ENCODE measurements around the gene TEFM. TPM values are rescaled to one million over a fixed set of nuclear protein-coding genes. Genes with fewer than 3 reads are reported as not detected.

TEFM gene
- total RNA-seq, 2 experiments from 2014 or later = 14.8 to 14.9 TPM

- peak; percentile 34 for DNase-seq (ENCODE audit: low spot score)
- Histone ChIP-seq H2AFZ (ENCODE audit: low read length) (peak overlapping the region; percentile 81), H3K4me3 (ENCODE audit: low read depth, low read length, poor library complexity, severe bottlenecking) (peak overlapping the region; percentile 8), H3K36me3 (ENCODE audit: insufficient read depth, low read length) (no peaks in the 10 kb centered on the region), H3K9me3 (ENCODE audit: low read length) (no peaks in the 10 kb centered on the region), H3K4me2 (ENCODE audit: low read length) (peak overlapping the region; percentile 57), H3K4me1 (ENCODE audit: insufficient read depth, low read length, poor library complexity, severe bottlenecking) (peaks cover 47% of the 10 kb centered on the region), H3K9me2 (ENCODE audit: insufficient read depth, low read length) (no peaks in the 10 kb centered on the region), H3K79me2 (ENCODE audit: insufficient read depth, low read depth, low read length) (no peaks in the 10 kb centered on the region), H4K20me1 (ENCODE audit: insufficient read depth, low read length) (no peaks in the 10 kb centered on the region), H3K27ac (ENCODE audit: low read depth, low read length, poor library complexity, severe bottlenecking) (peak overlapping the region; percentile 35)
- POLR2A ChIA-PET = interaction anchor here (0.6 kb wide), 1 partner anchor 258 kb away, joined by 3 read pairs; no protein-coding TSS in a partner anchor
- intact Hi-C loops (cut with micrococcal nuclease; ENCODE audit: unreplicated experiment) = no loop called here
- TF ChIP-seq EZH2phosphoT487 (IDR thresholded peaks at IDR 0.05; ENCODE audit: borderline replicate concordance, low read depth, low read length) (no peak), CTCF (conservative IDR thresholded peaks at IDR 0.05; ENCODE audit: low read length) (no peak)
- no TSS peak for BruUV-seq (replicated peaks)
- CTCF ChIA-PET (ENCODE audit: unreplicated experiment) = no interaction called here
These were observed 46.8 kb upstream of the TEFM start for GRCh38 chr17:30952638-30953393.

- no peak overlapping the region for H3K27ac ChIP-seq (ENCODE audit: low read depth, low read length, poor library complexity, severe bottlenecking)
- H3K9me3 ChIP-seq (ENCODE audit: low read length) = no peaks in the 10 kb centered on the region
- ChIA-PET POLR2A (interaction anchor here (1.5 kb wide), 1 partner anchor 10 kb away, joined by 3 read pairs; no protein-coding TSS in a partner anchor), CTCF (ENCODE audit: unreplicated experiment) (no interaction called here)
- H3K79me2 ChIP-seq (ENCODE audit: insufficient read depth, low read depth, low read length) = no peaks in the 10 kb centered on the region
- no peaks in the 10 kb centered on the region for H4K20me1 ChIP-seq (ENCODE audit: insufficient read depth, low read length)
- no peaks in the 10 kb centered on the region for H3K36me3 ChIP-seq (ENCODE audit: insufficient read depth, low read length)
- intact Hi-C loops (cut with micrococcal nuclease; ENCODE audit: unreplicated experiment) = no loop called here
- no peaks in the 10 kb centered on the region for H3K9me2 ChIP-seq (ENCODE audit: insufficient read depth, low read length)
- H3K4me2 ChIP-seq (ENCODE audit: low read length) = no peak overlapping the region
- H3K4me1 ChIP-seq (ENCODE audit: insufficient read depth, low read length, poor library complexity, severe bottlenecking) = peaks cover 29% of the 10 kb centered on the region
- no peak for DNase-seq (ENCODE audit: low spot score)
- no TSS peak for BruUV-seq (replicated peaks)
- no peak overlapping the region for H3K4me3 ChIP-seq (ENCODE audit: low read depth, low read length, poor library complexity, severe bottlenecking)
- TF ChIP-seq CTCF (conservative IDR thresholded peaks at IDR 0.05; ENCODE audit: low read length) (no peak), EZH2phosphoT487 (IDR thresholded peaks at IDR 0.05; ENCODE audit: borderline replicate concordance, low read depth, low read length) (no peak)
- no peak overlapping the region for H2AFZ ChIP-seq (ENCODE audit: low read length)
These were observed 44.8 kb upstream of the TEFM start for GRCh38 chr17:30950669-30951399.
